ENCODE measurements around the gene UTP14A. TPM values are rescaled to one million over a fixed set of nuclear protein-coding genes. Genes with fewer than 3 reads are reported as not detected.

UTP14A gene
- total and polyA plus RNA-seq, 3 experiments from 2014 or later = 12.5 to 66.8 (median 62.1) TPM

DNA sequence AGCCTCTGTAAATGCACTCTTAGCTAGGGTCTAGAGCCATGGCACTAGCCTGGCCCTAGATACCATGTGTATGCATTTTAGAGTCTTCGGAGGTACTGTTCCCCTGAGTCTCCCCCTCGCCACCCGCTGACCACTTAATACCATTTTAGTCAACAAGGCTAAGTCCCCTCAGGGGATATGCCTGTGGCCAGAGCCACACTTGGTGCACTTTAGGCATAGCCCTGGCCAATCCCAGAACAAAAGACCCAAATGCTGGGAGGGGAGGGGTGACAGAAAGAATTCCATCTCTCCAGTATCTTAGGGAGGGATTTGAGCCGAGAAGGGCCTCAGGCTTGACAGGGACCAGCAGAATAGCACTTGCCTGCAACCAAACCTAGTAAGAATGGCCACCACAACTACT is 47.9 kb downstream of the UTP14A start:
- no peaks in the 10 kb centered on the region for H3K36me3 ChIP-seq (ENCODE audit: insufficient read depth, low read length)
- DNase-seq = no peak
- peak overlapping the region in 6 of 8 donors; percentile 17 to 100 (median 66) for H3K27ac Mint-ChIP-seq
- H3K4me3 ChIP-seq (ENCODE audit: low read length) = no peak overlapping the region
- no peaks in the 10 kb centered on the region for H3K9me3 ChIP-seq (ENCODE audit: low read length)
- peak overlapping the region; percentile 34 to 90 (median 72) for H3K4me3 Mint-ChIP-seq
- no peaks in the 10 kb centered on the region for H3K27me3 ChIP-seq (ENCODE audit: insufficient read depth, low read length, poor library complexity, severe bottlenecking)
- POLR2A ChIA-PET = interaction anchor here (1.1 kb wide), 1 partner anchor 8 kb away, joined by 4 read pairs; no protein-coding TSS in a partner anchor
- H3K9me3 Mint-ChIP-seq = peaks cover 0 to 2% (median 0%) of the 10 kb centered on the region in 5 donors
- H3K4me1 ChIP-seq (ENCODE audit: insufficient read depth, low read length) = peaks cover 12% of the 10 kb centered on the region
- H3K27ac ChIP-seq (ENCODE audit: low read depth, low read length) = no peak overlapping the region
- H3K4me1 Mint-ChIP-seq = peaks cover 10 to 26% (median 17%) of the 10 kb centered on the region in 3 donors
- H3K36me3 Mint-ChIP-seq = peaks cover 0 to 2% (median 0%) of the 10 kb centered on the region in 3 donors
- CTCF ChIA-PET = interaction anchor here (1.2 kb wide), 1 partner anchor 107 kb away, joined by 6 read pairs; no protein-coding TSS in a partner anchor
- peaks cover 0 to 16% of the 10 kb centered on the region in 2 donors for H3K27me3 Mint-ChIP-seq

- H3K4me1 Mint-ChIP-seq = peaks cover 10 to 32% (median 21%) of the 10 kb centered on the region in 3 donors
- H3K4me3 Mint-ChIP-seq = peak overlapping the region in 3 of 7 donors; percentile 45 to 81 (median 61)
- H3K27ac Mint-ChIP-seq = peak overlapping the region in 2 of 8 donors; percentile 9 to 100
- H3K27ac ChIP-seq (ENCODE audit: low read depth, low read length) = no peak overlapping the region
- H3K36me3 ChIP-seq (ENCODE audit: insufficient read depth, low read length) = no peaks in the 10 kb centered on the region
- peaks cover 0 to 2% (median 0%) of the 10 kb centered on the region in 5 donors for H3K9me3 Mint-ChIP-seq
- peaks cover 12% of the 10 kb centered on the region for H3K4me1 ChIP-seq (ENCODE audit: insufficient read depth, low read length)
- H3K27me3 ChIP-seq (ENCODE audit: insufficient read depth, low read length, poor library complexity, severe bottlenecking) = no peaks in the 10 kb centered on the region
- no peak overlapping the region for H3K4me3 ChIP-seq (ENCODE audit: low read length)
- POLR2A ChIA-PET = interaction anchor here (1.1 kb wide), 1 partner anchor 23 kb away, joined by 3 read pairs; no protein-coding TSS in a partner anchor
- DNase-seq = no peak
- CTCF ChIA-PET = no interaction called here
- peaks cover 0 to 16% of the 10 kb centered on the region in 2 donors for H3K27me3 Mint-ChIP-seq
- peaks cover 0 to 2% (median 0%) of the 10 kb centered on the region in 3 donors for H3K36me3 Mint-ChIP-seq
- no peaks in the 10 kb centered on the region for H3K9me3 ChIP-seq (ENCODE audit: low read length)
Measured at GRCh38 chrX:129954804-129955203, 48.8 kb downstream of the UTP14A start.

DNA sequence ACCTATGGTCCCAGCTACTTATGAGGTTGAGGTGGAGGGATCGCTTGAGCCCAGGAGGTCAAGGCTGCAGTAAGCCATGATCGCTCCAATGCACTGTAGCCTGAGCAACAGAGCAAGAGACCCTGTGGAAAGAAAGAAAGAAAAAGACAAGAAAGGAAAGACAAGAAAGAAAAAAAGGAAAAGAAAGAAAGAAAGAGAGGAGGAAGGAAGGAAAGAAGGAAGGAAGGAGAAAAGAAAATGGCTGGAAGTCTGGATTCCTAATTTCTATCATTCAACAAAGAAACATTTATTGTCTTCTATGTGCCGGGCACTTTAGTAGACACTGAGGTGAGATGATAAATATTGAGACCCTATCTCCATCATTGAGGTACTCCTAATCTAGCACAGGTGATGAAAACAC is 49.7 kb downstream of the UTP14A start:
- H3K9me3 Mint-ChIP-seq = peaks cover 0 to 2% (median 0%) of the 10 kb centered on the region in 5 donors
- no peak for DNase-seq
- ChIA-PET POLR2A (interaction anchor here (1.1 kb wide), 1 partner anchor 24 kb away, joined by 3 read pairs; no protein-coding TSS in a partner anchor), CTCF (no interaction called here)
- Histone ChIP-seq H3K36me3 (ENCODE audit: insufficient read depth, low read length) (no peaks in the 10 kb centered on the region), H3K4me1 (ENCODE audit: insufficient read depth, low read length) (peaks cover 12% of the 10 kb centered on the region), H3K4me3 (ENCODE audit: low read length) (no peak overlapping the region), H3K9me3 (ENCODE audit: low read length) (no peaks in the 10 kb centered on the region), H3K27me3 (ENCODE audit: insufficient read depth, low read length, poor library complexity, severe bottlenecking) (no peaks in the 10 kb centered on the region), H3K27ac (ENCODE audit: low read depth, low read length) (no peak overlapping the region)
- H3K4me1 Mint-ChIP-seq = peaks cover 13 to 35% (median 21%) of the 10 kb centered on the region in 3 donors
- peak overlapping the region in 3 of 7 donors; percentile 31 to 58 (median 40) for H3K4me3 Mint-ChIP-seq
- peaks cover 0 to 12% of the 10 kb centered on the region in 2 donors for H3K27me3 Mint-ChIP-seq
- H3K36me3 Mint-ChIP-seq = peaks cover 0 to 2% (median 0%) of the 10 kb centered on the region in 3 donors
- H3K27ac Mint-ChIP-seq = peak overlapping the region in 1 of 8 donors; percentile 100

DNA sequence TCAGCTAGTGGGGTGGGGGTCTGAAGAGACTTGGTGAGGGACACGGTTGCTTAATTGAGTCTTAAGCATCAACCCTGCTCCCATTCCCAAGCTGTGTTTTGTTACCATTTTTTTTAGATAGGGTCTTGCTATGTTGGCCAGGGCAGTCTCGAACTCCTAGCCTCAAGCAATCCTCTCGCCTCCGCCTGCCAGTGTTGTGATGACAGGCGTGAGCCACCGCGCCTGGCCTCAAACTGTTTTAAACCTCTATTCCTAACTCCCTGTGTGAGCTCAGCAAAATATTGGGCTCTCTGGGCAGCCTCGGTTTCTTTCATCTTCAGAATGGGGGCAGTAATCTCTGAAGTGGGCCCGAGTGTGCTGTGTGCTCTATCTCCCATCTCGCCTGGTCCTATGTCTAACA is 50.2 kb downstream of the UTP14A start:
- no peak for DNase-seq
- ChIA-PET POLR2A (interaction anchor here (1.1 kb wide), 1 partner anchor 24 kb away, joined by 3 read pairs; no protein-coding TSS in a partner anchor), CTCF (no interaction called here)
- no peaks in the 10 kb centered on the region for H3K36me3 ChIP-seq (ENCODE audit: insufficient read depth, low read length)
- H3K36me3 Mint-ChIP-seq = peaks cover 0 to 2% (median 0%) of the 10 kb centered on the region in 3 donors
- H3K27me3 ChIP-seq (ENCODE audit: insufficient read depth, low read length, poor library complexity, severe bottlenecking) = no peaks in the 10 kb centered on the region
- peaks cover 0 to 12% of the 10 kb centered on the region in 2 donors for H3K27me3 Mint-ChIP-seq
- peaks cover 15% of the 10 kb centered on the region for H3K4me1 ChIP-seq (ENCODE audit: insufficient read depth, low read length)
- H3K27ac ChIP-seq (ENCODE audit: low read depth, low read length) = no peak overlapping the region
- peaks cover 16 to 37% (median 21%) of the 10 kb centered on the region in 3 donors for H3K4me1 Mint-ChIP-seq
- H3K9me3 ChIP-seq (ENCODE audit: low read length) = no peaks in the 10 kb centered on the region
- no peak overlapping the region for H3K4me3 ChIP-seq (ENCODE audit: low read length)
- H3K9me3 Mint-ChIP-seq = peaks cover 0 to 2% (median 0%) of the 10 kb centered on the region in 5 donors
- H3K27ac Mint-ChIP-seq = peak overlapping the region in 2 of 8 donors; percentile 1 to 40
- H3K4me3 Mint-ChIP-seq = peak overlapping the region in 5 of 7 donors; percentile 11 to 60 (median 39)

- Mint-ChIP-seq H3K4me1 (peaks cover 22 to 43% (median 26%) of the 10 kb centered on the region in 3 donors), H3K9me3 (peaks cover 0 to 2% (median 0%) of the 10 kb centered on the region in 5 donors), H3K4me3 (peak overlapping the region; percentile 19 to 68 (median 39)), H3K27ac (no peak overlapping the region), H3K27me3 (peaks cover 0 to 12% of the 10 kb centered on the region in 2 donors), H3K36me3 (peaks cover 0 to 2% (median 0%) of the 10 kb centered on the region in 3 donors)
- peaks cover 20% of the 10 kb centered on the region for H3K4me1 ChIP-seq (ENCODE audit: insufficient read depth, low read length)
- CTCF ChIA-PET = interaction anchor here (1.3 to 1.4 kb wide), 2 partner anchors 20 to 22 kb away, joined by 3 read pairs; no protein-coding TSS in a partner anchor
- H3K27me3 ChIP-seq (ENCODE audit: insufficient read depth, low read length, poor library complexity, severe bottlenecking) = no peaks in the 10 kb centered on the region
- no peaks in the 10 kb centered on the region for H3K36me3 ChIP-seq (ENCODE audit: insufficient read depth, low read length)
- no peaks in the 10 kb centered on the region for H3K9me3 ChIP-seq (ENCODE audit: low read length)
- H3K27ac ChIP-seq (ENCODE audit: low read depth, low read length) = peak overlapping the region; percentile 51
- H3K4me3 ChIP-seq (ENCODE audit: low read length) = no peak overlapping the region
- POLR2A ChIA-PET = no interaction called here
- no peak for DNase-seq
Measured at GRCh38 chrX:129956765-129957164, 50.8 kb downstream of the UTP14A start.

- Histone ChIP-seq H3K36me3 (ENCODE audit: insufficient read depth, low read length) (no peaks in the 10 kb centered on the region), H3K9me3 (ENCODE audit: low read length) (no peaks in the 10 kb centered on the region), H3K4me1 (ENCODE audit: insufficient read depth, low read length) (peaks cover 20% of the 10 kb centered on the region), H3K27me3 (ENCODE audit: insufficient read depth, low read length, poor library complexity, severe bottlenecking) (no peaks in the 10 kb centered on the region), H3K27ac (ENCODE audit: low read depth, low read length) (peak overlapping the region; percentile 54), H3K4me3 (ENCODE audit: low read length) (peak overlapping the region; percentile 53)
- Mint-ChIP-seq H3K27me3 (peaks cover 0 to 6% of the 10 kb centered on the region in 2 donors), H3K36me3 (peaks cover 0 to 2% (median 0%) of the 10 kb centered on the region in 3 donors), H3K4me3 (peak overlapping the region; percentile 58 to 74 (median 66)), H3K4me1 (peaks cover 24 to 46% (median 29%) of the 10 kb centered on the region in 3 donors), H3K9me3 (peaks cover 0 to 2% (median 0%) of the 10 kb centered on the region in 5 donors), H3K27ac (peak overlapping the region in 4 of 8 donors; percentile 15 to 76 (median 60))
- CTCF ChIA-PET = interaction anchor here (1.3 to 1.4 kb wide), 2 partner anchors 19 to 21 kb away, joined by 3 read pairs; no protein-coding TSS in a partner anchor
- POLR2A ChIA-PET = no interaction called here
- peak in 2 of 5 donors; percentile 16 to 52 for DNase-seq
Measured at GRCh38 chrX:129957241-129958082, 51.5 kb downstream of the UTP14A start.

- H3K36me3 ChIP-seq (ENCODE audit: insufficient read depth, low read length) = no peaks in the 10 kb centered on the region
- peaks cover 0 to 4% of the 10 kb centered on the region in 2 donors for H3K27me3 Mint-ChIP-seq
- POLR2A ChIA-PET = no interaction called here
- peaks cover 20% of the 10 kb centered on the region for H3K4me1 ChIP-seq (ENCODE audit: insufficient read depth, low read length)
- H3K4me3 Mint-ChIP-seq = peak overlapping the region in 6 of 7 donors; percentile 48 to 74 (median 66)
- peaks cover 21 to 42% (median 24%) of the 10 kb centered on the region in 3 donors for H3K4me1 Mint-ChIP-seq
- H3K27ac Mint-ChIP-seq = peak overlapping the region in 4 of 8 donors; percentile 15 to 65 (median 46)
- CTCF ChIA-PET = interaction anchor here (1.2 to 1.4 kb wide), 3 partner anchors 19 to 33 kb away, joined by 3 to 4 read pairs (median 3); no protein-coding TSS in a partner anchor
- no peaks in the 10 kb centered on the region for H3K9me3 Mint-ChIP-seq
- H3K9me3 ChIP-seq (ENCODE audit: low read length) = no peaks in the 10 kb centered on the region
- H3K27ac ChIP-seq (ENCODE audit: low read depth, low read length) = peak overlapping the region; percentile 54
- no peak overlapping the region for H3K4me3 ChIP-seq (ENCODE audit: low read length)
- H3K27me3 ChIP-seq (ENCODE audit: insufficient read depth, low read length, poor library complexity, severe bottlenecking) = no peaks in the 10 kb centered on the region
- DNase-seq = no peak
- no peaks in the 10 kb centered on the region for H3K36me3 Mint-ChIP-seq
Measured at GRCh38 chrX:129958083-129958465, 52.1 kb downstream of the UTP14A start.
